ENCODE results near the gene DEPDC5.

Gene DEPDC5

GRCh38 chr22:31953261-31953660 lies 199.4 kb downstream of the DEPDC5 start:
- no peaks in the 10 kb centered on the region for H3K27me3 Mint-ChIP-seq (ENCODE audit: low read depth, poor library complexity)
- H3K9me3 Mint-ChIP-seq = no peaks in the 10 kb centered on the region
- peaks cover 35% of the 10 kb centered on the region for H3K4me1 Mint-ChIP-seq
- no peak overlapping the region for H3K27ac Mint-ChIP-seq
- no peak for DNase-seq
- H3K36me3 Mint-ChIP-seq (ENCODE audit: low read depth) = peaks cover 78% of the 10 kb centered on the region
- H3K4me3 Mint-ChIP-seq = no peak overlapping the region
- TF ChIP-seq CTCF (IDR thresholded peaks at IDR 0.05) = no peak

- TF ChIP-seq CTCF (IDR thresholded peaks at IDR 0.05) = no peak
- Mint-ChIP-seq H3K4me3 (no peak overlapping the region), H3K27me3 (ENCODE audit: low read depth, poor library complexity) (no peaks in the 10 kb centered on the region), H3K4me1 (peaks cover 34% of the 10 kb centered on the region), H3K36me3 (ENCODE audit: low read depth) (peaks cover 73% of the 10 kb centered on the region), H3K27ac (no peak overlapping the region), H3K9me3 (no peaks in the 10 kb centered on the region)
- no peak for DNase-seq
Measured at GRCh38 chr22:31954535-31955523, 201.0 kb downstream of the DEPDC5 start.

GRCh38 chr22:31956360-31956759 lies 202.5 kb downstream of the DEPDC5 start:
- Mint-ChIP-seq H3K4me1 (peaks cover 25% of the 10 kb centered on the region), H3K9me3 (no peaks in the 10 kb centered on the region), H3K36me3 (ENCODE audit: low read depth) (peaks cover 59% of the 10 kb centered on the region), H3K27ac (no peak overlapping the region), H3K4me3 (no peak overlapping the region), H3K27me3 (ENCODE audit: low read depth, poor library complexity) (no peaks in the 10 kb centered on the region)
- no peak for DNase-seq
- no peak for TF ChIP-seq CTCF (IDR thresholded peaks at IDR 0.05)
